ENCODE measurements around the gene CFAP47. TPM values are rescaled to one million over a fixed set of nuclear protein-coding genes. Genes with fewer than 3 reads are reported as not detected.
"Not testable (repeated sequence)": the region's sequence is repeated elsewhere in the genome, so short reads cannot be mapped to it uniquely, and the experiment has no call there.

The CFAP47 gene
- 0.22 TPM in 1 of 2 replicates, not detected in the other for total RNA-seq (2014; rRNA removed; shearing (Covaris generic); ENCODE audit: low replicate concordance)

DNA sequence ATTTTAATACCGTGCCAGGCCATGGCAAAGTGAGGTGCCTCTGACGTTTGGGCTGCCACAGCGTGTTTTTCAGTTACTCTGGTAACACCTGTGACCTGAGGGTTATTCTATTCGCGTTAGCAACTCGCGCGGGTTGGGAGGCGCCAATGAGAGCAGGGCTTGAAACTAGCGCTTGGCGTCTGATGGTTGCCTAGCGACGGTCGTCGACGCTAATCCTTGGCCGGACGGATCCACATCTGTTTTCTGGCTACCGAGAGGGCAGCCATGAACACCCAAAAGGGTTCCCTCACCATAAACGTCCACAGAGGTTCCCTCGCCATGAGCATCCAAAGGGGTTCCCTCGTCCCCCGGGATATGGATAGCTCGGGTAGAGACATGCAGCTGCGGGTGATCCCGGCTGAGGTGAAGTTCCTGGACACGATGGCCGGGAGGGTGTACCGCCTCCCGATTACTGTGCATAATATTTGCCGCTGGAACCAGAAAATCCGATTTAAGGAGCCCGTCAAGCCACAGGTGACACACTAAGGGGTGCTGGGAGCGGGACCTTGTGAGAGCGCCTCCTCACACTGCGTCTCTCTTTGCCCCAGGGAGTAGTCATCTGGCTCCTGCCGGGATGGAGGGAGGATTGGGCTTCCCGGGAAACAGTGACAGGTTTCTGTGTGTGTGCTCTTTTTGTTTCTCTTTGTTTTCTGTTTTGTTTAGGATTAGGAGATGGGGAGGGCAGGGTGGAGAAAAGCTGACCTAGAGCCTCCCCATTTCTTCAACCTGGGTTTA is at the start of gene CFAP47:
CFAP47 (plus strand) TSS at position 199 of the 774 bp plus-strand sequence; CDS start at position 265, 66 bp downstream.
- H4K20me1 ChIP-seq (ENCODE audit: insufficient read depth, low read depth, low read length) = no peaks in the 10 kb centered on the region
- no peak within 1 kb of the TSS for H3K4me3 ChIP-seq (ENCODE audit: low read length)
- H3K79me2 ChIP-seq (ENCODE audit: low read length) = no peaks in the 10 kb centered on the region
- peaks cover 13% of the 10 kb centered on the region for H3K9me3 ChIP-seq (ENCODE audit: low read length)
- no peaks in the 10 kb centered on the region for H3K4me1 ChIP-seq (ENCODE audit: low read length)
- no peaks in the 10 kb centered on the region for H3K9me2 ChIP-seq (replicated peaks; ENCODE audit: insufficient read depth, low read length)
- H3K9ac ChIP-seq (ENCODE audit: low read length) = no peak within 1 kb of the TSS
- H3K27ac ChIP-seq (ENCODE audit: low read length) = no peak within 1 kb of the TSS
- no peak within 1 kb of the TSS for H2AFZ ChIP-seq (ENCODE audit: low read length)
- H3K4me2 ChIP-seq (ENCODE audit: low read depth, low read length, poor library complexity, severe bottlenecking) = no peak within 1 kb of the TSS
- H3K36me3 ChIP-seq (ENCODE audit: insufficient read depth, low read length) = no peaks in the 10 kb centered on the region
- DNase-seq = no peak
- H3K27me3 ChIP-seq (ENCODE audit: low read length) = no peaks in the 10 kb centered on the region

GRCh38 chrX:35880601-35881000 is 38.9 kb upstream of the CFAP47 start:
- no peak overlapping the region for H2AFZ ChIP-seq (ENCODE audit: low read length)
- DNase-seq = no peak
- H3K4me2 ChIP-seq (ENCODE audit: low read depth, low read length, poor library complexity, severe bottlenecking) = no peak overlapping the region
- no peak overlapping the region for H3K9ac ChIP-seq (ENCODE audit: low read length)
- H3K79me2 ChIP-seq (ENCODE audit: low read length) = no peaks in the 10 kb centered on the region
- H3K27me3 ChIP-seq (ENCODE audit: low read length) = no peaks in the 10 kb centered on the region
- H3K27ac ChIP-seq (ENCODE audit: low read length) = no peak overlapping the region
- no peaks in the 10 kb centered on the region for H3K9me2 ChIP-seq (replicated peaks; ENCODE audit: insufficient read depth, low read length)
- H3K4me1 ChIP-seq (ENCODE audit: low read length) = no peaks in the 10 kb centered on the region
- H3K4me3 ChIP-seq (ENCODE audit: low read length) = no peak overlapping the region
- H3K36me3 ChIP-seq (ENCODE audit: insufficient read depth, low read length) = no peaks in the 10 kb centered on the region
- no peaks in the 10 kb centered on the region for H4K20me1 ChIP-seq (ENCODE audit: insufficient read depth, low read depth, low read length)
- peaks cover 8% of the 10 kb centered on the region; the same call in 1 of the 2 replicates for H3K9me3 ChIP-seq (ENCODE audit: low read length)

DNA sequence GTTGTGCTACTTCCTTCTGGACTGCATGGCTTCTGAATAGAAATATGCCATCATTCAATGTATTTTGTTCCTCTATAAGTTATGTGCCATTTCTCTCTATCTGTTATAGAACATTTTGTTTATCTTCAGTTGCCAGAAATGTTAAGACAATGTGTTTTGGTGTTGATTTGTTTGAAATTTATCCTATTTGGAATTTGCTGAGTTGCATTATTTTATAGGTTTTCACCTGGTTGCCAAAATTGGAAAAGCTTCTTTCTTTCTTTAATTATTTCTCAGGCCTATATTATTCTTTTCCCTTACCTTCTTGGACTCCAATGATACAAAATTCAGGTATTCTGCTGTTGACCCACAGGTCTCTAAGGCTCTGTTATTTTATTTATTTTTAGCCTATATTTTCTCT is 33.4 kb upstream of the CFAP47 start:
- no peaks in the 10 kb centered on the region for H3K9me2 ChIP-seq (replicated peaks; ENCODE audit: insufficient read depth, low read length)
- H3K4me2 ChIP-seq (ENCODE audit: low read depth, low read length, poor library complexity, severe bottlenecking) = no peak overlapping the region
- no peak for DNase-seq
- H3K4me1 ChIP-seq (ENCODE audit: low read length) = 0 out of 2 replicates have a peak, but pooled peaks cover 2% of the 10 kb centered on the region
- no peaks in the 10 kb centered on the region for H4K20me1 ChIP-seq (ENCODE audit: insufficient read depth, low read depth, low read length)
- H3K36me3 ChIP-seq (ENCODE audit: insufficient read depth, low read length) = no peaks in the 10 kb centered on the region
- no peak overlapping the region for H3K4me3 ChIP-seq (ENCODE audit: low read length)
- no peak overlapping the region for H3K9ac ChIP-seq (ENCODE audit: low read length)
- H3K9me3 ChIP-seq (ENCODE audit: low read length) = 0 out of 2 replicates have a peak, but pooled peaks cover 5% of the 10 kb centered on the region
- no peaks in the 10 kb centered on the region for H3K27me3 ChIP-seq (ENCODE audit: low read length)
- H3K79me2 ChIP-seq (ENCODE audit: low read length) = no peaks in the 10 kb centered on the region
- H2AFZ ChIP-seq (ENCODE audit: low read length) = no peak overlapping the region
- no peak overlapping the region for H3K27ac ChIP-seq (ENCODE audit: low read length)

DNA sequence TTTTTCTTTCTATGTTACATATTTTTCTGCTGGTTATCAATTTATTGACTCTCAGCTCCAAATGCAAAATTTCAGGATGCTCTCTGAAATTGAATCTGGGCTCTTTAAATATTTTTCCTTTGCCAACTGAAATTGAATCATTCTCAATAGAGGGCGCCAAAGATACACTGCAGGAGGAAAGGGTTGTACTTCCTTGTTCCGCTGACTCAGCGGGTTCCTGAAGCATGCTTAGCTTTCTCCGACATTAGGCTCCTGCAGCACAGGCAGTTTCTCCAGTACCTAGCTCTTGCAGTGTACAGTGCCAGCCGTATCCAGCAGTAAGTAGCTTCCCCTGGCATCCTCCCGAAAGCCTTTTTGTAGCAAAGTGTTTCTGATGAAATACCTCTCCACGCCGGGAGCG is 28.8 kb upstream of the CFAP47 start:
- Histone ChIP-seq H3K27me3 (ENCODE audit: low read length) (no peaks in the 10 kb centered on the region), H3K36me3 (ENCODE audit: insufficient read depth, low read length) (no peaks in the 10 kb centered on the region), H3K4me3 (ENCODE audit: low read length) (no peak overlapping the region), H2AFZ (ENCODE audit: low read length) (no peak overlapping the region), H4K20me1 (ENCODE audit: insufficient read depth, low read depth, low read length) (no peaks in the 10 kb centered on the region), H3K9me3 (ENCODE audit: low read length) (no peaks in the 10 kb centered on the region), H3K9me2 (replicated peaks; ENCODE audit: insufficient read depth, low read length) (no peaks in the 10 kb centered on the region), H3K79me2 (ENCODE audit: low read length) (no peaks in the 10 kb centered on the region), H3K4me1 (ENCODE audit: low read length) (0 out of 2 replicates have a peak, but pooled peaks cover 2% of the 10 kb centered on the region), H3K9ac (ENCODE audit: low read length) (no peak overlapping the region), H3K4me2 (ENCODE audit: low read depth, low read length, poor library complexity, severe bottlenecking) (no peak overlapping the region), H3K27ac (ENCODE audit: low read length) (no peak overlapping the region)
- DNase-seq = peak; percentile 90

GRCh38 chrX:35986816-35987215 is 67.3 kb downstream of the CFAP47 start:
- not testable (repeated sequence) for DNase-seq; H3K9me3 ChIP-seq (ENCODE audit: low read length); H3K27ac ChIP-seq (ENCODE audit: low read length); H3K27me3 ChIP-seq (ENCODE audit: low read length); H3K79me2 ChIP-seq (ENCODE audit: low read length); H2AFZ ChIP-seq (ENCODE audit: low read length); H3K4me1 ChIP-seq (ENCODE audit: low read length); H3K36me3 ChIP-seq (ENCODE audit: insufficient read depth, low read length); H3K4me3 ChIP-seq (ENCODE audit: low read length); H3K9me2 ChIP-seq (replicated peaks; ENCODE audit: insufficient read depth, low read length); H4K20me1 ChIP-seq (ENCODE audit: insufficient read depth, low read depth, low read length); H3K4me2 ChIP-seq (ENCODE audit: low read depth, low read length, poor library complexity, severe bottlenecking); H3K9ac ChIP-seq (ENCODE audit: low read length)

DNA sequence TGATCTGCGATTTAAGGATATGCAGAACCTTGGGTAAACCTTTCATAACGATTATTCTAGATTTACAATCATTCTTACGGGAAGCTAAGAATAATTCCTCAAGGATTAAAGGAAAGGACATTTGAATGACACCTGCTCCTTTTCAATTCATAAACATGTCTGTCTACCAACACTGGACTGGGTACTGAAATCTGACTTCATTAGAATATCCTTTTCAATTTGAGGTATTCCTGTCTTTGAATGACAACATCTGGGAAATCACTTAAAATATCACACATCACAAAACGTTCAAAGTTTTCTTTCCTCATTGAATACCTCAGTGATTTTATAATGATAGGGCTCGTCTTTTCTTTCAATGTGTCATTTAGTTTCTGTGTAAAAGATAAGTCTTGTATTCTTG is 87.7 kb downstream of the CFAP47 start:
- Histone ChIP-seq H3K79me2 (ENCODE audit: low read length) (no peaks in the 10 kb centered on the region), H4K20me1 (ENCODE audit: insufficient read depth, low read depth, low read length) (no peaks in the 10 kb centered on the region), H3K27me3 (ENCODE audit: low read length) (no peaks in the 10 kb centered on the region), H3K9me3 (ENCODE audit: low read length) (peaks cover 4% of the 10 kb centered on the region), H3K4me2 (ENCODE audit: low read depth, low read length, poor library complexity, severe bottlenecking) (no peak overlapping the region), H3K4me3 (ENCODE audit: low read length) (no peak overlapping the region), H2AFZ (ENCODE audit: low read length) (no peak overlapping the region), H3K9ac (ENCODE audit: low read length) (no peak overlapping the region), H3K27ac (ENCODE audit: low read length) (no peak overlapping the region), H3K9me2 (replicated peaks; ENCODE audit: insufficient read depth, low read length) (no peaks in the 10 kb centered on the region), H3K36me3 (ENCODE audit: insufficient read depth, low read length) (no peaks in the 10 kb centered on the region), H3K4me1 (ENCODE audit: low read length) (no peaks in the 10 kb centered on the region)
- DNase-seq = no peak

- no peak overlapping the region for H3K4me2 ChIP-seq (ENCODE audit: low read depth, low read length, poor library complexity, severe bottlenecking)
- H3K27ac ChIP-seq (ENCODE audit: low read length) = no peak overlapping the region
- no peaks in the 10 kb centered on the region for H4K20me1 ChIP-seq (ENCODE audit: insufficient read depth, low read depth, low read length)
- no peaks in the 10 kb centered on the region for H3K79me2 ChIP-seq (ENCODE audit: low read length)
- H3K9ac ChIP-seq (ENCODE audit: low read length) = no peak overlapping the region
- no peaks in the 10 kb centered on the region for H3K9me2 ChIP-seq (replicated peaks; ENCODE audit: insufficient read depth, low read length)
- H2AFZ ChIP-seq (ENCODE audit: low read length) = no peak overlapping the region
- H3K4me3 ChIP-seq (ENCODE audit: low read length) = no peak overlapping the region
- no peaks in the 10 kb centered on the region for H3K9me3 ChIP-seq (ENCODE audit: low read length)
- H3K36me3 ChIP-seq (ENCODE audit: insufficient read depth, low read length) = no peaks in the 10 kb centered on the region
- no peak for DNase-seq
- no peaks in the 10 kb centered on the region for H3K4me1 ChIP-seq (ENCODE audit: low read length)
- no peaks in the 10 kb centered on the region for H3K27me3 ChIP-seq (ENCODE audit: low read length)
Measured at GRCh38 chrX:36019125-36019524, 99.6 kb downstream of the CFAP47 start.

- Histone ChIP-seq H3K9ac (ENCODE audit: low read length) (no peak overlapping the region), H3K4me2 (ENCODE audit: low read depth, low read length, poor library complexity, severe bottlenecking) (no peak overlapping the region), H2AFZ (ENCODE audit: low read length) (no peak overlapping the region), H3K9me3 (ENCODE audit: low read length) (peaks cover 5% of the 10 kb centered on the region; the same call in 1 of the 2 replicates), H3K27me3 (ENCODE audit: low read length) (no peaks in the 10 kb centered on the region), H3K27ac (ENCODE audit: low read length) (no peak overlapping the region), H3K79me2 (ENCODE audit: low read length) (no peaks in the 10 kb centered on the region), H3K4me3 (ENCODE audit: low read length) (no peak overlapping the region), H3K36me3 (ENCODE audit: insufficient read depth, low read length) (no peaks in the 10 kb centered on the region), H3K9me2 (replicated peaks; ENCODE audit: insufficient read depth, low read length) (no peaks in the 10 kb centered on the region), H4K20me1 (ENCODE audit: insufficient read depth, low read depth, low read length) (no peaks in the 10 kb centered on the region), H3K4me1 (ENCODE audit: low read length) (no peaks in the 10 kb centered on the region)
- DNase-seq = no peak
Measured at GRCh38 chrX:36035550-36035949, 116.0 kb downstream of the CFAP47 start.
